EH (cell line): ENCODE results near the gene ZNF133.

Experiments
- DNase-seq: peaks from one replicate; pipeline ENCODE4 v3.0.0-alpha.2; 2015; ENCODE audit warnings: low read depth

The ZNF133 gene

DNA sequence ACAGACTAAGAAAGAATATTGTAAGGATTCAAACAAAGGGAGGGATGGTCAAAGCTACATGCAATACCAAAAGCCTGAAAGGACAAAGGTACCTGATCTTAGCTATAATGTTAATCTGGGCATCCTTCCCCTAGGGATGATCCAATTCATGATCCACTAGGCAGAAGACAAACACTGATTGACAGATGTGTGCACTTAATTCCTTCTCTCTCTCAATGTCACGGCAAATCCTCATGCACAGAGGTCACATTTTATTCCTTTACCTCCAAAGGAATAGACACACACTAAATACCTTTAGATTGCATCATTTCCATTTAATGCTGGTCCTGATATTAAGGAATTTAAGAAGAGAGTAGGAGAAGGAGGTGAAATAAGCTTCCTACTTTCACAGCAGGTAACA is 73.4 kb downstream of the ZNF133 start:
- DNase-seq: no peak

DNA sequence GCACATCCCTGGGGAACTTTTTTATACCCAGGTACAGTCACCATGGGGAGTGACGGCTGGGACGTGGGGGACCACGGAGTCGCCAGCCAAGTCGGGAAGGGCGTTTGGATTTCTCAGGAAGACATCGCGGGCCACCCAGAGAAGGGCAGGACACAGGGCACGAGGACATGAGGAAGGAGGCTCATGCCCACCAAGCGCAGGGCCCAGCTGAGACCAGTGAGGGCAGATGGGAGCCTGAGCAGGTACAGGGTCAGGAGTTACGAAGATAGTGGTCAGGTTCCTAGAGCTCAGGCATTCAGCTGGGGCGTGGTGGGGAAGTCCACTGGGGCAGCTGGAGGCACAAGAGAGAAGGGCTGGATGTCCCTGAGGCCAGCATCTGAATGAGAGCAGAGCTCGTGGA is 74.6 kb downstream of the ZNF133 start:
- DNase-seq: no peak

DNA sequence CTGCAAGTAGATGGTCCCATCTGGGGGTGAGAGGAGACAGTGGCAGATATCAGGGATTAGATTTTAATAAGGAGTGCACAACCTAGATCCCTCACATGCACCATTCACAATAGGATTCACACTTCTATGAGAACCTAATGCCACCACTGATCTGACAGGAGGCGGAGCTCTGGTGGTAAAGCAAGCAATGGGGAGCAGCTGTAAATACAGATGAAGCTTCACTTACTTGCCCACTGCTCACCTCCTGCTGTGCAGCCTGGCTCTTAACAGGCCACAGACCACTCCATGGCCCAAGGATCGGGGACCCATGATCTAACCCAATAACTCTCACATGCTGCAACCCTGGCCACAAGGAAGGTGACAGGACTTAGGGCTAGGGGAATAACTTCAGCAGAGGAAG is 75.4 kb downstream of the ZNF133 start:
- DNase-seq: no peak

DNA sequence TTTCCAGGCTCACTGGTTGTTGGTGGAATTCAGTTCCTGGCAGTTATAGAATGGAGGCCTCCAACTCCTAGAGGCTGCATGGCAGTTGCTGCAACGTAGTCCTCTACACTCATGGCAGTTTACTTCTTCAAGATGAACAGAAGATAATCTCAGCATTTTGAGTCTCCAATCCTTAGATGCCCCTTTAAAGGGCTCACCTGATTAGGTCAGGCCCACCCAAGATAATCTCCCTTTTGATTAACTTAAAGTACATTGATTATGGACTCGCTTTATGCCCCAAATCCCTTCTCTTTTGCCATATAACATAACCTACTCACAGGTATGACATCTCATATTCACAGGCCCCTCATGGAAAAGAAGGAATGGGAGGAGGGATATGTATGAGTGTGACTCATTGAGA is 76.4 kb downstream of the ZNF133 start:
- no peak for DNase-seq
